Mesendoderm (in vitro differentiated cells): ENCODE results near the gene MTIF2.
"Not testable (repeated sequence)": the region's sequence is repeated elsewhere in the genome, so short reads cannot be mapped to it uniquely, and the experiment has no call there.

ENCODE experiments used
- DNase-seq: peaks from one replicate; pipeline ENCODE4 v3.0.0; 2013
- H2AK5ac ChIP-seq: 2 replicates; pipeline ENCODE4 v1.6.1; 2013; ENCODE audit warnings: low read length, inconsistent platforms
- H2BK120ac ChIP-seq: 2 replicates; pipeline ENCODE4 v1.6.1; 2013; ENCODE audit warnings: low read depth, mild to moderate bottlenecking, low read length, moderate library complexity, mixed read lengths
- H2BK15ac ChIP-seq: replicated peaks from 2 replicates; pipeline ENCODE4 v1.6.1; 2013; ENCODE audit warnings: low read depth, mild to moderate bottlenecking, moderate library complexity
- H2BK5ac ChIP-seq: 2 replicates; pipeline ENCODE4 v1.6.1; 2013; ENCODE audit warnings: low read length, inconsistent platforms
- H3K18ac ChIP-seq: 2 replicates; pipeline ENCODE4 v1.6.1; 2013; ENCODE audit warnings: mild to moderate bottlenecking, low read length, mixed read lengths
- H3K23ac ChIP-seq: one replicate; pipeline ENCODE4 v1.6.1; 2013; ENCODE audit warnings: low read length
- H3K27ac ChIP-seq: 2 replicates; pipeline ENCODE4 v1.5.1; 2013; ENCODE audit warnings: low read depth, mild to moderate bottlenecking, inconsistent platforms, low read length, moderate library complexity
- H3K27me3 ChIP-seq: 2 replicates; pipeline ENCODE4 v1.6.1; 2013; ENCODE audit warnings: low read length, control low read depth, mild to moderate bottlenecking, inconsistent platforms; ENCODE audit not compliant: insufficient read depth, poor library complexity
- H3K36me3 ChIP-seq: 2 replicates; pipeline ENCODE4 v1.6.1; 2013; ENCODE audit warnings: low read length, inconsistent platforms; ENCODE audit not compliant: control insufficient read depth, insufficient read depth
- H3K4ac ChIP-seq: one replicate; pipeline ENCODE4 v1.6.1; 2013; ENCODE audit warnings: low read depth, mild to moderate bottlenecking, low read length, moderate library complexity
- H3K4me1 ChIP-seq: 2 replicates; pipeline ENCODE4 v1.6.1; 2013; ENCODE audit warnings: low read depth, low read length, inconsistent platforms; ENCODE audit not compliant: control insufficient read depth
- H3K4me2 ChIP-seq: 2 replicates; pipeline ENCODE4 v1.6.1; 2013; ENCODE audit warnings: low read length
- H3K4me3 ChIP-seq: 2 replicates; pipeline ENCODE4 v1.5.1; 2013; ENCODE audit warnings: mild to moderate bottlenecking, low read length
- H3K56ac ChIP-seq: one replicate; pipeline ENCODE4 v1.6.1; 2013; ENCODE audit warnings: low read length
- H3K79me1 ChIP-seq: 2 replicates; pipeline ENCODE4 v1.6.1; 2013; ENCODE audit warnings: low read length, inconsistent platforms
- H3K79me2 ChIP-seq: 2 replicates; pipeline ENCODE4 v1.6.1; 2013; ENCODE audit warnings: mild to moderate bottlenecking, low read length; ENCODE audit not compliant: control insufficient read depth, insufficient read depth
- H3K9ac ChIP-seq: 2 replicates; pipeline ENCODE4 v1.6.1; 2013; ENCODE audit warnings: low read length, inconsistent platforms
- H4K5ac ChIP-seq: one replicate; pipeline ENCODE4 v1.6.1; 2013; ENCODE audit warnings: low read length
- H4K8ac ChIP-seq: one replicate; pipeline ENCODE4 v1.6.1; 2013; ENCODE audit warnings: low read depth, mild to moderate bottlenecking, control low read depth, low read length, moderate library complexity
- WGBS: extraction: QIAGEN DNeasy Blood & Tissue Kit; methylation state at CpG from one replicate; pipeline ENCODE4 v1.1.7; 2013; ENCODE audit warnings: low lambda C conversion rate, missing lambda C conversion rate; ENCODE audit not compliant: insufficient coverage; ENCODE audit errors: extremely low coverage; 5-methylcytosine and 5-hydroxymethylcytosine counted together

MTIF2 gene

GRCh38 chr2:55279859-55280424 lies 10.9 kb upstream of the MTIF2 start:
- not testable (repeated sequence) for H3K4me1 ChIP-seq, H2BK5ac ChIP-seq, H3K4me2 ChIP-seq, H2AK5ac ChIP-seq, H3K79me1 ChIP-seq, H3K79me2 ChIP-seq, H3K23ac ChIP-seq, H3K18ac ChIP-seq, H3K36me3 ChIP-seq, H3K27me3 ChIP-seq, H3K4me3 ChIP-seq, H4K5ac ChIP-seq, H2BK120ac ChIP-seq, H4K8ac ChIP-seq
- DNase-seq, result peak; percentile 42
- peak overlapping the region; percentile 57 for H3K27ac ChIP-seq
- H3K4ac ChIP-seq, result peak overlapping the region; percentile 4
- peak overlapping the region; percentile 74 for H3K56ac ChIP-seq
- H3K9ac ChIP-seq, result peak overlapping the region; percentile 36
- peak overlapping the region; percentile 57 for H2BK15ac ChIP-seq
- no CpG with 5 or more reads among the region's 7 CpGs for WGBS

DNA sequence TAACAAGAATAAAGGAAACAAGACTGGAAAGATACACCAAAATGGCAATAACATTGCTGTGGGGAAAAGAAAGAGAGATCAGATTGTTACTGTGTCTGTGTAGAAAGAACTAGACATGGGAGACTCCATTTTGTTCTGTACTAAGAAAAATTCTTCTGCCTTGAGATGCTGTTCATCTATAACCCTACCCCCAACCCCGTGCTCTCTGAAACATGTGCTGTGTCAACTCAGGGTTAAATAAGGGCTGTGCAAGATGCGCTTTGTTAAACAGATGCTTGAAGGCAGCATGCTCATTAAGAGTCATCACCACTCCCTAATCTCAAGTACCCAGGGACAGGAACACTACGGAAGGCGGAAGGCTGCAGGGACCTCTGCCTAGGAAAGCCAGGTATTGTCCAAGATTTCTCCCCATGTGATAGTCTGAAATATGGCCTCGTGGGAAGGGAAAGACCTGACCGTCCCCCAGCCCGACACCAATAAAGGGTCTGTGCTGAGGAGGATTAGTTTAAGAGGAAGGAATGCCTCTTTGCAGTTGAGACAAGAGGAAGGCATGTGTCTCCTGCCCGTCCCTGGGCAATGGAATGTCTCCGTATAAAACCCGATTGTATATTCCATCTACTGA lies 10.3 kb upstream of the MTIF2 start:
- H3K4me3 ChIP-seq, H3K23ac ChIP-seq, H2BK5ac ChIP-seq, H4K8ac ChIP-seq, H3K27me3 ChIP-seq, H4K5ac ChIP-seq, H2BK120ac ChIP-seq, H2AK5ac ChIP-seq, H3K4me2 ChIP-seq, H3K27ac ChIP-seq, H3K4me1 ChIP-seq, H3K79me1 ChIP-seq, H3K18ac ChIP-seq, H3K79me2 ChIP-seq, H2BK15ac ChIP-seq, H3K36me3 ChIP-seq, H3K9ac ChIP-seq, H3K4ac ChIP-seq: not testable (repeated sequence)
- H3K56ac ChIP-seq, result peak overlapping the region; percentile 40
- DNase-seq, result peak; percentile 78
- no CpG with 5 or more reads among the region's 10 CpGs for WGBS

- Histone ChIP-seq H4K5ac (no peak overlapping the region), H3K27me3 (no peaks in the 10 kb centered on the region), H2BK120ac (no peak overlapping the region), H2BK5ac (no peak overlapping the region), H2AK5ac (no peak overlapping the region), H3K4me3 (no peak overlapping the region), H3K4me2 (no peak overlapping the region), H3K36me3 (no peaks in the 10 kb centered on the region), H3K27ac (no peak overlapping the region), H3K23ac (no peak overlapping the region), H3K9ac (no peak overlapping the region), H3K79me2 (no peaks in the 10 kb centered on the region), H4K8ac (no peak overlapping the region), H3K79me1 (no peaks in the 10 kb centered on the region), H3K4ac (no peak overlapping the region), H3K18ac (no peak overlapping the region), H3K4me1 (peaks cover 3% of the 10 kb centered on the region), H2BK15ac (no peak overlapping the region), H3K56ac (no peak overlapping the region)
- no peak for DNase-seq
- no CpG with 5 or more reads among the region's 3 CpGs for WGBS
These were observed 8.3 kb upstream of the MTIF2 start for GRCh38 chr2:55277310-55277709.

DNA sequence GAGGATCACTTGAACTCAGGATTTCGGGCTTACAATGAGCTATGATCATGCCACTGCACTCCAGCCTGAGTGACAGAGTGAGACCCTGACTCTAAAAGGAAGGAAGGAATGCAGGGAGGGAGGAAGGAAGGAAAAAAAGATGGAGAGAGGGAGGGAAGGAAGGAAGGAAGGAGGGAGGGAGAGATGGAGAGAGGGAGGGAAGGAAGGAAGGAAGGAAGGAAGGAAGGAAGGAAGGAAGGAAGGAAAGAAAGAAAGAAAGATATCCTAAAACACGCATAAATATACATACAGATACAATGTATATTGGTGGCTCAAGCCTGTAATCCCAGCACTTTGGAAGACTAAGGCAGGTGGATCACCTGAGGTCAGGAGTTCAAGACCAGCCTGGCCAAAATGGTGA lies 5.3 kb upstream of the MTIF2 start:
- not testable (repeated sequence) for H3K79me2 ChIP-seq, DNase-seq, H2BK120ac ChIP-seq, H3K56ac ChIP-seq, H3K79me1 ChIP-seq, H2BK15ac ChIP-seq, H2AK5ac ChIP-seq, H3K36me3 ChIP-seq, H3K4me3 ChIP-seq, H3K23ac ChIP-seq, H3K4ac ChIP-seq, H3K27me3 ChIP-seq, H3K27ac ChIP-seq, H3K18ac ChIP-seq, H3K4me2 ChIP-seq, H4K8ac ChIP-seq, H2BK5ac ChIP-seq, H4K5ac ChIP-seq, H3K4me1 ChIP-seq, H3K9ac ChIP-seq
- no CpG with 5 or more reads among the region's 2 CpGs for WGBS

DNA sequence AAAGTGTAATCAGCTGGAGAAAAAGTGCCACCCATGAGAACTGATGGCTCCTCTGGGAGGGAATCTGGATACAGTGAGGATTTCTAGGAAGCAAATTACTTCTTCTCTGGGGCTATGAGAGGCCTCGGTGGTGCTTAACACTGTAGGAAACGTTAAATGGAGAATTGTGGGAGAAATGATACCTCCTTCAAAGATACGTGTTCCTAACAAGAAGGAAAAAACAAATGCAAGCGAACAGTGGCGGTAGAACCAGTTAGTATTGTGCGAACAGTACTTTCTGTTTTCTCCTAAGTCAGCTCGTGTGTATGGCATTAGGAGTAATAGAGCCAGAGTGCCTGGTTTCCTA lies 587 bp upstream of the MTIF2 start:
- DNase-seq, result no peak
- no peak overlapping the region for H2BK15ac ChIP-seq
- no peak overlapping the region for H3K27ac ChIP-seq
- H3K4me1 ChIP-seq, result peaks cover 3% of the 10 kb centered on the region
- peak overlapping the region; percentile 100 for H4K5ac ChIP-seq
- H3K4me2 ChIP-seq, result peak overlapping the region; percentile 4
- no peak overlapping the region for H3K18ac ChIP-seq
- H3K27me3 ChIP-seq, result no peaks in the 10 kb centered on the region
- H3K23ac ChIP-seq, result no peak overlapping the region
- peaks cover 5% of the 10 kb centered on the region for H3K79me2 ChIP-seq
- H2BK120ac ChIP-seq, result no peak overlapping the region
- peak overlapping the region; percentile 82 for H3K56ac ChIP-seq
- H2BK5ac ChIP-seq, result no peak overlapping the region
- H3K9ac ChIP-seq, result peak overlapping the region; percentile 46
- WGBS, result no CpG with 5 or more reads among the region's 7 CpGs
- H3K4me3 ChIP-seq, result no peak overlapping the region
- peaks cover 7% of the 10 kb centered on the region for H3K79me1 ChIP-seq
- no peaks in the 10 kb centered on the region for H3K36me3 ChIP-seq
- H3K4ac ChIP-seq, result no peak overlapping the region
- no peak overlapping the region for H4K8ac ChIP-seq
- no peak overlapping the region for H2AK5ac ChIP-seq
